Nephron (organoid): ENCODE measurements around the gene CEP192.
"Not testable (repeated sequence)": the region's sequence is repeated elsewhere in the genome, so short reads cannot be mapped to it uniquely, and the experiment has no call there.

Experiments
- H3K27ac Mint-ChIP-seq, 3 experiments: 2 replicates each; pipeline ENCODE4 v1.8.0; 2020; ENCODE audit warnings: mixed read lengths in 3 of 3, mild to moderate bottlenecking in 2 of 3, moderate library complexity in 1 of 3
- H3K27me3 Mint-ChIP-seq: 2 replicates; pipeline ENCODE4 v1.8.0; 2021; ENCODE audit warnings: low read depth, mild to moderate bottlenecking, moderate library complexity, mixed read lengths
- H3K36me3 Mint-ChIP-seq: 2 replicates; pipeline ENCODE4 v1.8.0; 2020; ENCODE audit warnings: low read depth, mixed read lengths
- H3K4me1 Mint-ChIP-seq: 2 replicates; pipeline ENCODE4 v1.8.0; 2020; ENCODE audit warnings: mixed read lengths
- H3K4me3 Mint-ChIP-seq, 3 experiments: 2 replicates each; pipeline ENCODE4 v1.8.0; 2020; ENCODE audit warnings: mild to moderate bottlenecking in 3 of 3, mixed read lengths in 3 of 3, moderate library complexity in 2 of 3
- H3K9me3 Mint-ChIP-seq: 2 replicates; pipeline ENCODE4 v1.8.0; 2020; ENCODE audit warnings: mixed read lengths
- TF ChIP-seq, protein P1 (sequence below), 3 experiments: fragments of 200-600 bp; sonication (generic); IDR thresholded peaks; one replicate each; pipeline ENCODE4 v1.5.0; 2021; ENCODE audit warnings: antibody characterized with exemption in 3 of 3; ENCODE audit not compliant: unreplicated experiment in 3 of 3

CEP192 gene

GRCh38 chr18:13067966-13068365 is 76.8 kb downstream of the CEP192 start:
- Mint-ChIP-seq H3K9me3 (peaks cover 8% of the 10 kb centered on the region), H3K4me3 (no peak overlapping the region), H3K27ac (no peak overlapping the region), H3K4me1 (no peaks in the 10 kb centered on the region), H3K27me3 (no peaks in the 10 kb centered on the region), H3K36me3 (peaks cover 85% of the 10 kb centered on the region)
- TF ChIP-seq, protein P1, sequence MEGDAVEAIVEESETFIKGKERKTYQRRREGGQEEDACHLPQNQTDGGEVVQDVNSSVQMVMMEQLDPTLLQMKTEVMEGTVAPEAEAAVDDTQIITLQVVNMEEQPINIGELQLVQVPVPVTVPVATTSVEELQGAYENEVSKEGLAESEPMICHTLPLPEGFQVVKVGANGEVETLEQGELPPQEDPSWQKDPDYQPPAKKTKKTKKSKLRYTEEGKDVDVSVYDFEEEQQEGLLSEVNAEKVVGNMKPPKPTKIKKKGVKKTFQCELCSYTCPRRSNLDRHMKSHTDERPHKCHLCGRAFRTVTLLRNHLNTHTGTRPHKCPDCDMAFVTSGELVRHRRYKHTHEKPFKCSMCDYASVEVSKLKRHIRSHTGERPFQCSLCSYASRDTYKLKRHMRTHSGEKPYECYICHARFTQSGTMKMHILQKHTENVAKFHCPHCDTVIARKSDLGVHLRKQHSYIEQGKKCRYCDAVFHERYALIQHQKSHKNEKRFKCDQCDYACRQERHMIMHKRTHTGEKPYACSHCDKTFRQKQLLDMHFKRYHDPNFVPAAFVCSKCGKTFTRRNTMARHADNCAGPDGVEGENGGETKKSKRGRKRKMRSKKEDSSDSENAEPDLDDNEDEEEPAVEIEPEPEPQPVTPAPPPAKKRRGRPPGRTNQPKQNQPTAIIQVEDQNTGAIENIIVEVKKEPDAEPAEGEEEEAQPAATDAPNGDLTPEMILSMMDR (IDR thresholded peaks at IDR 0.05; ENCODE audit: unreplicated experiment in 3 of 3), result no peak

DNA sequence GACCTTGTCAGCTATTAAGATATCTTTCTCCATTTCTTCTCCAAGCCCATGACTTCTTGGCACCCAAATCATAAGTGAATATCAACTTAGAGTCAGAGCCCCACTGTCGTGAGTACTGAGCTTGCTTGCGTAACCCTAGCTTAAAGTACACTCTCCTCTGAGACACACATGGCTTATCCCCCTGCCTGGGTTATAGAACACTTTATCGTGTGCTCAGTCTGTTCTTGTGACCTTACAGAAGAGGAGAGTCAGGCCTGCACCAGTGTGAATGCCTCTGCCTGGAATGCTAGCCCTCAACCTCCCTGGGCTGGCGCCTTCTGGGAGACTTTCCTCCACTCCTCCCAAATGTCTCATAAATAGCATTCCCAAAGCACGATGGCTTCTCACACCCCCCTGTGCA is 79.3 kb downstream of the CEP192 start:
- Mint-ChIP-seq H3K27me3 (no peaks in the 10 kb centered on the region), H3K27ac (no peak overlapping the region), H3K36me3 (peaks cover 81% of the 10 kb centered on the region), H3K9me3 (no peaks in the 10 kb centered on the region), H3K4me1 (no peaks in the 10 kb centered on the region), H3K4me3 (no peak overlapping the region)
- TF ChIP-seq, protein P1 (IDR thresholded peaks at IDR 0.05; ENCODE audit: unreplicated experiment in 3 of 3), result no peak

GRCh38 chr18:13076886-13077285 is 85.7 kb downstream of the CEP192 start:
- Mint-ChIP-seq H3K36me3 (peaks cover 94% of the 10 kb centered on the region), H3K4me1 (no peaks in the 10 kb centered on the region), H3K4me3 (no peak overlapping the region), H3K27ac (no peak overlapping the region), H3K9me3 (peaks cover 29% of the 10 kb centered on the region), H3K27me3 (no peaks in the 10 kb centered on the region)
- TF ChIP-seq, protein P1 (IDR thresholded peaks at IDR 0.05; ENCODE audit: unreplicated experiment in 3 of 3), result no peak

- Mint-ChIP-seq H3K4me3 (no peak overlapping the region), H3K9me3 (peaks cover 33% of the 10 kb centered on the region), H3K27me3 (no peaks in the 10 kb centered on the region)
Measured at GRCh38 chr18:13077473-13077872, 86.3 kb downstream of the CEP192 start.

DNA sequence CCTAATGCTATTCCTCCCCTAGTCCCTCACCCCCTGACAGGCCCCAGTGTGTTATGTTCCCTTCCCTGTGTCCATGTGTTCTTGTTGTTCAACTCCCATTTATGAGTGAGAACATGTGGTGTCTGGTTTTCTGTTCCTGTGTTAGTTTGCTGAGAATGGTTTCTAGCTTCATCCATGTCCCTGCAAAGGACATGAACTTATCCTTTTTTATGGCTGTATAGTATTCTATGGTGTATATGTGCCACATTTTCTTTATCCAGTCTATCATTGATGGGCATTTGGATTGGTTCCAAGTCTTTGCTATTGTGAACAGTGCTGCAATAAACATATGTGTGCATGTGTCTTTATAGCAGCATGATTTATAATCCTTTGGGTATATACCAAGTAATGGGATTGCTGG is 86.9 kb downstream of the CEP192 start:
- Mint-ChIP-seq H3K36me3 (peaks cover 94% of the 10 kb centered on the region), H3K9me3 (peaks cover 38% of the 10 kb centered on the region)
- H3K4me1 Mint-ChIP-seq, H3K27ac Mint-ChIP-seq, H3K4me3 Mint-ChIP-seq, H3K27me3 Mint-ChIP-seq: not testable (repeated sequence)

More at GRCh38 chr18:13077473-13077872, 86.3 kb downstream of the CEP192 start:
- no peaks in the 10 kb centered on the region for H3K4me1 Mint-ChIP-seq
- TF ChIP-seq, protein P1 (IDR thresholded peaks at IDR 0.05; ENCODE audit: unreplicated experiment in 3 of 3), result no peak
- no peak overlapping the region for H3K27ac Mint-ChIP-seq
- peaks cover 94% of the 10 kb centered on the region for H3K36me3 Mint-ChIP-seq

DNA sequence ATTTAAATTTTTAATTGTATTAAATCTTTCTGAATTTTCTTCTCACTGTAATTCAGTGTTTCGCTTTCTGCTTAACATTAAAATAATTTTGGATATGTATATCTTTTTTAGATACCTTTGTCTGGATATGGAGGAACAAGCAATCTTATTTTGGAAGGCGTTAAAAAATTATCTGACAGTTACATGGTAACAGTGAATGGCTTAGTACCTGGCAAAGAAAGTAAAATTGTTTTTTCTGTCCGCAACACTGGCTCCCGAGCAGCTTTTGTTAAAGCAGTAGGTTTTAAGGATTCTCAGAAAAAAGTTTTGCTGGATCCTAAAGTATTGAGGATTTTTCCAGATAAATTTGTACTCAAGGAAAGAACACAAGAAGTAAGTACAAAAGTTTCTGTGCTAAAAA is 95.7 kb downstream of the CEP192 start:
- Mint-ChIP-seq H3K9me3 (peaks cover 33% of the 10 kb centered on the region), H3K36me3 (peaks cover 74% of the 10 kb centered on the region)

More for the DNA sequence above, 95.7 kb downstream of the CEP192 start:
- Mint-ChIP-seq H3K27me3 (no peaks in the 10 kb centered on the region), H3K4me1 (no peaks in the 10 kb centered on the region), H3K27ac (no peak overlapping the region), H3K4me3 (no peak overlapping the region)
- TF ChIP-seq, protein P1 (IDR thresholded peaks at IDR 0.05; ENCODE audit: unreplicated experiment in 3 of 3), result no peak
